HepG2 (cell line): ENCODE data around the gene PIR. TPM values are rescaled to one million over a fixed set of nuclear protein-coding genes. Genes with fewer than 3 reads are reported as not detected.

Source experiments
- ATAC-seq: fragments of 200-7000 bp; cut with Tn5 transposase; 3 replicates; pipeline ENCODE4 v1.9.1; 2020; ENCODE audit warnings: mild to moderate bottlenecking, moderate library complexity
- BruUV-seq: library from RNA; stranded (reverse); fragments of 400-500 nt; replicated peaks from 2 replicates; lab custom pipeline; 2021; lab: Mats Ljungman, UMichigan
- CTCF ChIA-PET: fragments of 300-600 bp; formaldehyde crosslinking; extraction: SDS; loops from one replicate; lab custom pipeline; 2021; ENCODE audit warnings: low total read pairs, inconsistent platforms, low intra/inter-chr PET ratio; lab: Yijun Ruan, JAX
- POLR2A ChIA-PET: fragments of 350-600 bp; sonication (Branson Sonifier 250); formaldehyde crosslinking; loops from one replicate; lab custom pipeline; 2020; ENCODE audit warnings: antibody characterized with exemption, inconsistent platforms; lab: Yijun Ruan, JAX
- DNase-seq: peaks from one replicate; pipeline ENCODE4 v3.0.0-alpha.2; 2015; ENCODE audit warnings: low spot score
- FAIRE-seq: peaks from 3 replicates; lab custom pipeline; 2011; peaks lifted over from hg19 to GRCh38; lab: Jason Lieb, UNC
- H2AFZ ChIP-seq: one replicate; pipeline ENCODE4 v1.6.1; 2011; ENCODE audit warnings: low read length, inconsistent platforms
- H3K27ac ChIP-seq: fragments of 300-600 bp; 3 replicates; pipeline ENCODE4 v1.8.0; 2011; ENCODE audit warnings: mixed run types, mild to moderate bottlenecking, mixed read lengths, low read length, inconsistent platforms; ENCODE audit not compliant: insufficient read depth; ENCODE audit errors: extremely low read length
- H3K27me3 ChIP-seq, 2 experiments: fragments of 200-600 bp in 1 of 2; 2 replicates in 1 of 2; 3 replicates in 1 of 2; pipeline versions ENCODE4 v1.6.0 to v1.8.0; 2011; ENCODE audit warnings: low read length in 2 of 2, mild to moderate bottlenecking in 2 of 2, moderate library complexity in 2 of 2, inconsistent platforms in 1 of 2; ENCODE audit not compliant: insufficient read depth in 2 of 2, control insufficient read depth in 1 of 2
- H3K36me3 ChIP-seq, 2 experiments: fragments of 200-600 bp in 1 of 2; replicated peaks in 1 of 2; 2 replicates in 1 of 2; 3 replicates in 1 of 2; pipeline versions ENCODE4 v1.5.1 to v1.8.0; 2011; ENCODE audit warnings: low read length in 2 of 2, inconsistent platforms in 1 of 2; ENCODE audit not compliant: insufficient read depth in 2 of 2, control insufficient read depth in 1 of 2
- H3K4me1 ChIP-seq: 2 replicates; pipeline ENCODE4 v1.5.1; 2012; ENCODE audit warnings: low read length, inconsistent platforms; ENCODE audit not compliant: insufficient read depth
- H3K4me2 ChIP-seq: 2 replicates; pipeline ENCODE4 v1.6.0; 2011; ENCODE audit warnings: low read depth, low read length, inconsistent platforms
- H3K4me3 ChIP-seq, 3 experiments: fragments of 200-600 bp in 1 of 3; sonication (generic), shearing (Covaris generic) in 1 of 3; replicated peaks in 1 of 3; 2 replicates each; pipeline ENCODE4 v1.5.1; 2011 to 2016; ENCODE audit warnings: low read length in 3 of 3, inconsistent platforms in 2 of 3, low read depth in 2 of 3, mild to moderate bottlenecking in 2 of 3, control low read depth in 1 of 3, mixed read lengths in 1 of 3; ENCODE audit not compliant: insufficient read depth in 1 of 3
- H3K79me2 ChIP-seq: one replicate; pipeline ENCODE4 v1.6.1; 2011; ENCODE audit warnings: low read length, inconsistent platforms; ENCODE audit not compliant: insufficient read depth
- H3K9ac ChIP-seq: 2 replicates; pipeline ENCODE4 v1.6.0; 2011; ENCODE audit warnings: mild to moderate bottlenecking, low read depth, low read length, inconsistent platforms; ENCODE audit not compliant: insufficient read depth
- H3K9me3 ChIP-seq: 2 replicates; pipeline ENCODE4 v1.5.1; 2012; ENCODE audit warnings: mild to moderate bottlenecking, low read length
- H4K20me1 ChIP-seq: 2 replicates; pipeline ENCODE4 v1.6.0; 2011; ENCODE audit warnings: inconsistent platforms, mild to moderate bottlenecking, low read length, moderate library complexity; ENCODE audit not compliant: insufficient read depth
- ATF7-NPFF ChIP-seq: sonication (generic); formaldehyde crosslinking; IDR thresholded peaks from 2 replicates; pipeline ENCODE4 v1.8.1; 2023; ENCODE audit warnings: mild to moderate bottlenecking, low read depth, missing genetic modification reagents, moderate library complexity
- BCL6 ChIP-seq: IDR thresholded peaks from 2 replicates; pipeline ENCODE4 v1.6.1; 2016; ENCODE audit warnings: missing genetic modification reagents, missing compliant biosample characterization
- GTF2F1 ChIP-seq: fragments of 150-350 bp; IDR thresholded peaks from 2 replicates; pipeline ENCODE4 v1.6.1; 2014; ENCODE audit warnings: low read length
- HCFC1 ChIP-seq: fragments of 150-350 bp; IDR thresholded peaks from 2 replicates; pipeline ENCODE4 v1.6.1; 2014; ENCODE audit warnings: low read depth, low read length
- HDAC1 ChIP-seq: sonication (generic); formaldehyde crosslinking; IDR thresholded peaks from 2 replicates; pipeline ENCODE4 v1.5.1; 2020; ENCODE audit warnings: mild to moderate bottlenecking, missing genetic modification reagents
- KAT2B ChIP-seq: fragments of 150-350 bp; IDR thresholded peaks from 2 replicates; pipeline ENCODE4 v1.6.1; 2014; ENCODE audit warnings: low read depth, low read length, borderline replicate concordance
- NFE2L1 ChIP-seq: sonication (generic); formaldehyde crosslinking; IDR thresholded peaks from 2 replicates; pipeline ENCODE4 v1.4.0; 2020; ENCODE audit warnings: missing genetic modification reagents, mild to moderate bottlenecking, borderline replicate concordance
- ZEB1 ChIP-seq: IDR thresholded peaks from 2 replicates; pipeline ENCODE4 v1.6.1; 2012; ENCODE audit warnings: mild to moderate bottlenecking, low read depth, inconsistent platforms; ENCODE audit not compliant: insufficient replicate concordance
- ZFYVE20 ChIP-seq: sonication (generic); formaldehyde crosslinking; IDR thresholded peaks from 2 replicates; pipeline ENCODE4 v1.8.0; 2023; ENCODE audit warnings: low read depth, mild to moderate bottlenecking, moderate library complexity, missing genetic modification reagents, borderline replicate concordance
- ZNF260 ChIP-seq: sonication (generic); formaldehyde crosslinking; IDR thresholded peaks from 2 replicates; pipeline ENCODE4 v1.4.0; 2020; ENCODE audit warnings: missing genetic modification reagents, low read depth, mild to moderate bottlenecking, borderline replicate concordance
- ZNF33B ChIP-seq: sonication (generic); formaldehyde crosslinking; IDR thresholded peaks from 2 replicates; pipeline ENCODE4 v1.5.1; 2020; ENCODE audit warnings: mild to moderate bottlenecking, missing genetic modification reagents
- ZNF460 ChIP-seq: sonication (generic); formaldehyde crosslinking; IDR thresholded peaks from 2 replicates; pipeline ENCODE4 v1.5.1; 2020; ENCODE audit warnings: missing genetic modification reagents, mild to moderate bottlenecking, borderline replicate concordance
- ZNF570 ChIP-seq: sonication (generic); formaldehyde crosslinking; IDR thresholded peaks from 2 replicates; pipeline ENCODE4 v1.4.0; 2020; ENCODE audit warnings: mild to moderate bottlenecking, missing genetic modification reagents, borderline replicate concordance
- ZNF772 ChIP-seq: sonication (generic); formaldehyde crosslinking; IDR thresholded peaks from 2 replicates; pipeline ENCODE4 v1.5.0; 2020; ENCODE audit warnings: mild to moderate bottlenecking, missing genetic modification reagents
- ZNF792 ChIP-seq: IDR thresholded peaks from 2 replicates; pipeline ENCODE4 v1.6.1; 2016
- WGBS: methylation state at CpG from one replicate; pipeline ENCODE4 v1.1.6; 2017; ENCODE audit warnings: low lambda C conversion rate; 5-methylcytosine and 5-hydroxymethylcytosine counted together
- in situ Hi-C: cut with HindIII; loops from 2 replicates; pipeline ENCODE4 v1.10.0; 2017; ENCODE audit warnings: low pct_unique_long_range_greater_than_20kb; ENCODE audit not compliant: extremely low pct_ligation_motif_present
- intact Hi-C: fragments of 100-400 bp; cut with micrococcal nuclease; formaldehyde crosslinking; loops from one replicate; pipeline ENCODE4 v1.10.0; 2022; ENCODE audit not compliant: unreplicated experiment
- polyA plus RNA-seq, 8 experiments: library from polyadenylated mRNA; depleted of rRNA in 3 of 8; stranded (reverse) in 7 of 8; unstranded in 1 of 8; fragments of >200 nt; fragmentation: Illumina TruSeq in 4 of 8; extraction: Trizol in 4 of 8; gene quantifications; 2 replicates each; pipeline versions ENCODE4 v1.2.1 to v1.2.3, GENCODE V29; 2011 to 2016; ENCODE audit warnings: low read depth in 4 of 8, missing spikeins in 1 of 8, mixed read lengths in 1 of 8; ENCODE audit not compliant: insufficient read depth in 1 of 8
- total RNA-seq, 5 experiments: library from RNA; depleted of rRNA; stranded (reverse); fragments of >200 nt; fragmentation: Illumina TruSeq; extraction: Trizol; gene quantifications; 2 replicates each; pipeline ENCODE4 v1.2.3, GENCODE V29; 2016; ENCODE audit warnings: low read depth in 1 of 5
- TF ChIP-seq, protein P1 (sequence below): sonication (generic); formaldehyde crosslinking; IDR thresholded peaks from 2 replicates; pipeline ENCODE4 v1.5.0; 2020; ENCODE audit warnings: mild to moderate bottlenecking, missing genetic modification reagents
- TF ChIP-seq, protein P2 (sequence below): sonication (generic); formaldehyde crosslinking; IDR thresholded peaks from 2 replicates; pipeline ENCODE4 v1.8.1; 2023; ENCODE audit warnings: missing genetic modification reagents, inconsistent platforms, borderline replicate concordance
- TF ChIP-seq, protein P3 (sequence below): sonication (generic); formaldehyde crosslinking; IDR thresholded peaks from 2 replicates; pipeline ENCODE4 v1.4.0; 2020; ENCODE audit warnings: missing genetic modification reagents

PIR gene
- total and polyA plus RNA-seq, 2 of the 13 experiments (the other 11 are each of a cell fraction or from before 2014, with no cell fraction given), result 12.2 to 38.0 TPM

DNA sequence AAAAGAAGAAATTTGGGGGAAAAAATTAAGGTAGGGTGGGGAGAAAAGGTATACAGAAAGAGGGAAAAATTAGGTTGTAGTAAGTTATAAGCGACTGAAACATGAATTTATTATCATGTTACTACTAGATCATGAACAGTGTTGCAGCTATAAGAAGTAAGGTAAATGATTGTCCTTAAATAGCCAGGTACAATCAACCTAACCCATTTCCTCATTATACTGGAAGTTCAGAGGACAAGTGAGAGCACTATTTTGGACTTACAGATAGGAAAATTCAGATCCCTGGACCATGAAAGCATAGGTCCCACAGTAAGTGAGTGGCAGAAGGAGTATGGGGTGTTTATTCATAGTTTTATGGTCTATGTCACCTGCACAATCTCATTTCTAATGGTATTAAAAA is 23.5 kb downstream of the PIR start:
- no peak overlapping the region for H3K27ac ChIP-seq
- intact Hi-C loops (loop anchor here (5.0 kb wide), 1 partner anchor 183 kb away; no protein-coding TSS in a partner anchor), in situ Hi-C loops (loop anchor here (10.0 kb wide), 1 partner anchor 125 kb away; no protein-coding TSS in a partner anchor)
- H3K9ac ChIP-seq, result no peak overlapping the region
- no peak for FAIRE-seq
- ATAC-seq, result no peak
- H3K4me2 ChIP-seq, result no peak overlapping the region
- no peak for TF ChIP-seq ZEB1
- TF ChIP-seq, protein P1, sequence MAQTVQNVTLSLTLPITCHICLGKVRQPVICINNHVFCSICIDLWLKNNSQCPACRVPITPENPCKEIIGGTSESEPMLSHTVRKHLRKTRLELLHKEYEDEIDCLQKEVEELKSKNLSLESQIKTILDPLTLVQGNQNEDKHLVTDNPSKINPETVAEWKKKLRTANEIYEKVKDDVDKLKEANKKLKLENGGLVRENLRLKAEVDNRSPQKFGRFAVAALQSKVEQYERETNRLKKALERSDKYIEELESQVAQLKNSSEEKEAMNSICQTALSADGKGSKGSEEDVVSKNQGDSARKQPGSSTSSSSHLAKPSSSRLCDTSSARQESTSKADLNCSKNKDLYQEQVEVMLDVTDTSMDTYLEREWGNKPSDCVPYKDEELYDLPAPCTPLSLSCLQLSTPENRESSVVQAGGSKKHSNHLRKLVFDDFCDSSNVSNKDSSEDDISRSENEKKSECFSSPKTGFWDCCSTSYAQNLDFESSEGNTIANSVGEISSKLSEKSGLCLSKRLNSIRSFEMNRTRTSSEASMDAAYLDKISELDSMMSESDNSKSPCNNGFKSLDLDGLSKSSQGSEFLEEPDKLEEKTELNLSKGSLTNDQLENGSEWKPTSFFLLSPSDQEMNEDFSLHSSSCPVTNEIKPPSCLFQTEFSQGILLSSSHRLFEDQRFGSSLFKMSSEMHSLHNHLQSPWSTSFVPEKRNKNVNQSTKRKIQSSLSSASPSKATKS (CRISPR knock-in tag), result no peak
- TF ChIP-seq BCL6 (CRISPR knock-in tag), result no peak
- no peak for TF ChIP-seq KAT2B
- no peak for TF ChIP-seq ZNF772
- no peak for TF ChIP-seq ZNF260 (CRISPR knock-in tag)
- TF ChIP-seq ATF7-NPFF (CRISPR knock-in tag), result no peak
- no peak for TF ChIP-seq NFE2L1
- TF ChIP-seq ZNF33B (CRISPR knock-in tag), result no peak
- TF ChIP-seq HDAC1, result no peak
- TF ChIP-seq ZNF460, result no peak
- TF ChIP-seq ZNF792 (CRISPR knock-in tag), result no peak
- TF ChIP-seq, protein P2, sequence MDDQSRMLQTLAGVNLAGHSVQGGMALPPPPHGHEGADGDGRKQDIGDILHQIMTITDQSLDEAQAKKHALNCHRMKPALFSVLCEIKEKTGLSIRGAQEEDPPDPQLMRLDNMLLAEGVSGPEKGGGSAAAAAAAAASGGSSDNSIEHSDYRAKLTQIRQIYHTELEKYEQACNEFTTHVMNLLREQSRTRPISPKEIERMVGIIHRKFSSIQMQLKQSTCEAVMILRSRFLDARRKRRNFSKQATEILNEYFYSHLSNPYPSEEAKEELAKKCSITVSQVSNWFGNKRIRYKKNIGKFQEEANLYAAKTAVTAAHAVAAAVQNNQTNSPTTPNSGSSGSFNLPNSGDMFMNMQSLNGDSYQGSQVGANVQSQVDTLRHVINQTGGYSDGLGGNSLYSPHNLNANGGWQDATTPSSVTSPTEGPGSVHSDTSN (CRISPR knock-in tag), result no peak
- TF ChIP-seq HCFC1, result no peak
- TF ChIP-seq, protein P3, sequence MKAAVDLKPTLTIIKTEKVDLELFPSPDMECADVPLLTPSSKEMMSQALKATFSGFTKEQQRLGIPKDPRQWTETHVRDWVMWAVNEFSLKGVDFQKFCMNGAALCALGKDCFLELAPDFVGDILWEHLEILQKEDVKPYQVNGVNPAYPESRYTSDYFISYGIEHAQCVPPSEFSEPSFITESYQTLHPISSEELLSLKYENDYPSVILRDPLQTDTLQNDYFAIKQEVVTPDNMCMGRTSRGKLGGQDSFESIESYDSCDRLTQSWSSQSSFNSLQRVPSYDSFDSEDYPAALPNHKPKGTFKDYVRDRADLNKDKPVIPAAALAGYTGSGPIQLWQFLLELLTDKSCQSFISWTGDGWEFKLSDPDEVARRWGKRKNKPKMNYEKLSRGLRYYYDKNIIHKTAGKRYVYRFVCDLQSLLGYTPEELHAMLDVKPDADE (CRISPR knock-in tag), result no peak
- no peak for TF ChIP-seq ZFYVE20 (CRISPR knock-in tag)
- no peak for TF ChIP-seq ZNF570
- no peak for TF ChIP-seq GTF2F1
- H3K36me3 ChIP-seq, result no peaks in the 10 kb centered on the region
- no peaks in the 10 kb centered on the region for H3K4me1 ChIP-seq
- CTCF ChIA-PET, result no interaction called here
- no peak overlapping the region for H3K4me3 ChIP-seq
- POLR2A ChIA-PET, result no interaction called here
- no peak overlapping the region for H2AFZ ChIP-seq
- H4K20me1 ChIP-seq, result no peaks in the 10 kb centered on the region
- no peak for DNase-seq
- no peaks in the 10 kb centered on the region for H3K79me2 ChIP-seq
- H3K9me3 ChIP-seq, result no peaks in the 10 kb centered on the region
- no TSS peak for BruUV-seq
- 100% methylated on average over 1 of the region's 1 CpG for WGBS
- H3K27me3 ChIP-seq, result no peaks in the 10 kb centered on the region
